GM18498 (cell line): ENCODE data around the gene ARHGEF40.

ENCODE experiments used
- ATAC-seq: cut with Tn5 transposase; IDR thresholded peaks from one replicate; pipeline ENCODE4 v1.9.1; 2021; ENCODE audit warnings: mild to moderate bottlenecking, moderate library complexity; ENCODE audit not compliant: unreplicated experiment

Gene ARHGEF40

GRCh38 chr14:21058903-21059302, 11.2 kb upstream of the ARHGEF40 start:
- no peak for ATAC-seq

- ATAC-seq = no peak
Measured at GRCh38 chr14:21059842-21060613, 10.1 kb upstream of the ARHGEF40 start.

- no peak for ATAC-seq
Measured at GRCh38 chr14:21060614-21061346, 9.3 kb upstream of the ARHGEF40 start.

- no peak for ATAC-seq
Measured at GRCh38 chr14:21061347-21061668, 8.8 kb upstream of the ARHGEF40 start.

GRCh38 chr14:21063479-21063878, 6.6 kb upstream of the ARHGEF40 start:
- no peak for ATAC-seq

- ATAC-seq = no peak
Measured at GRCh38 chr14:21066882-21067502, 3.1 kb upstream of the ARHGEF40 start.

- no peak for ATAC-seq
Measured at GRCh38 chr14:21068521-21069387, 1.4 kb upstream of the ARHGEF40 start.

- no peak for ATAC-seq
Measured at GRCh38 chr14:21069388-21070082, 569 bp upstream of the ARHGEF40 start.

- ATAC-seq = peak; percentile 18
Measured at GRCh38 chr14:21070610-21071224, 613 bp downstream of the ARHGEF40 start.

- peak; percentile 71 for ATAC-seq
Measured at GRCh38 chr14:21071225-21072030, 1.3 kb downstream of the ARHGEF40 start.

GRCh38 chr14:21072031-21072473, 1.9 kb downstream of the ARHGEF40 start:
- ATAC-seq = no peak

GRCh38 chr14:21072781-21073339, 2.8 kb downstream of the ARHGEF40 start:
- no peak for ATAC-seq

- no peak for ATAC-seq
Measured at GRCh38 chr14:21073921-21074320, 3.8 kb downstream of the ARHGEF40 start.

GRCh38 chr14:21074398-21075272, 4.5 kb downstream of the ARHGEF40 start:
- no peak for ATAC-seq

- ATAC-seq = no peak
Measured at GRCh38 chr14:21075719-21076437, 5.8 kb downstream of the ARHGEF40 start.

- ATAC-seq = no peak
Measured at GRCh38 chr14:21077672-21078071, 7.6 kb downstream of the ARHGEF40 start.

GRCh38 chr14:21078287-21078686, 8.2 kb downstream of the ARHGEF40 start:
- ATAC-seq = no peak
